GM12865 (cell line): ENCODE measurements around the gene PDCL3.

Source experiments
- DNase-seq: peaks from one replicate; pipeline ENCODE4 v3.0.0; 2010; ENCODE audit warnings: low read depth
- H3K4me3 ChIP-seq: 2 replicates; pipeline ENCODE4 v1.5.1; 2011; ENCODE audit warnings: mild to moderate bottlenecking, low read depth, low read length, control low read depth
- TF ChIP-seq, protein P1 (sequence below): IDR thresholded peaks from 2 replicates; pipeline ENCODE4 v1.5.1; 2011; ENCODE audit warnings: low read length, control low read depth, low read depth, inconsistent platforms; ENCODE audit not compliant: insufficient read depth; ENCODE audit errors: missing control alignments

PDCL3 gene

DNA sequence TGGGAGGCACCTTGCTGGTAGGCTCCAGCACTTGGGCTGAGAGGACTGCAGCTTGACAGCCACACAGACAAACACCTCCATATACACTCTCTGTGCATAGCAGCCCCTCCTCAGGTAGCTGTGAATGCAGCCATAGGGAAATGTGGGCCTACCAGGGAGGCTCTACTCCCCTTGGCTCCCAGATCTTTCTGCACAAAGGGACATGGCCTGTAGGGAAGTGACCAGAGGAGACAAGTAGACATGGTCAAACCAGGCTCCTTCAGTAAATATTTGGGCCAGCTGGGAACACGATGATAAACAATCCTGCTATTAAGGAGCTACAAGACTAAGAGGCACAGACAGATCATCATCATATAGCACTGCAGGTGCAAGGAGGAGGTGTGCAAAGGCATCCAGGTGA lies 35.9 kb upstream of the PDCL3 start:
- TF ChIP-seq, protein P1, sequence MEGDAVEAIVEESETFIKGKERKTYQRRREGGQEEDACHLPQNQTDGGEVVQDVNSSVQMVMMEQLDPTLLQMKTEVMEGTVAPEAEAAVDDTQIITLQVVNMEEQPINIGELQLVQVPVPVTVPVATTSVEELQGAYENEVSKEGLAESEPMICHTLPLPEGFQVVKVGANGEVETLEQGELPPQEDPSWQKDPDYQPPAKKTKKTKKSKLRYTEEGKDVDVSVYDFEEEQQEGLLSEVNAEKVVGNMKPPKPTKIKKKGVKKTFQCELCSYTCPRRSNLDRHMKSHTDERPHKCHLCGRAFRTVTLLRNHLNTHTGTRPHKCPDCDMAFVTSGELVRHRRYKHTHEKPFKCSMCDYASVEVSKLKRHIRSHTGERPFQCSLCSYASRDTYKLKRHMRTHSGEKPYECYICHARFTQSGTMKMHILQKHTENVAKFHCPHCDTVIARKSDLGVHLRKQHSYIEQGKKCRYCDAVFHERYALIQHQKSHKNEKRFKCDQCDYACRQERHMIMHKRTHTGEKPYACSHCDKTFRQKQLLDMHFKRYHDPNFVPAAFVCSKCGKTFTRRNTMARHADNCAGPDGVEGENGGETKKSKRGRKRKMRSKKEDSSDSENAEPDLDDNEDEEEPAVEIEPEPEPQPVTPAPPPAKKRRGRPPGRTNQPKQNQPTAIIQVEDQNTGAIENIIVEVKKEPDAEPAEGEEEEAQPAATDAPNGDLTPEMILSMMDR, result no peak
- no peak overlapping the region for H3K4me3 ChIP-seq
- no peak for DNase-seq

DNA sequence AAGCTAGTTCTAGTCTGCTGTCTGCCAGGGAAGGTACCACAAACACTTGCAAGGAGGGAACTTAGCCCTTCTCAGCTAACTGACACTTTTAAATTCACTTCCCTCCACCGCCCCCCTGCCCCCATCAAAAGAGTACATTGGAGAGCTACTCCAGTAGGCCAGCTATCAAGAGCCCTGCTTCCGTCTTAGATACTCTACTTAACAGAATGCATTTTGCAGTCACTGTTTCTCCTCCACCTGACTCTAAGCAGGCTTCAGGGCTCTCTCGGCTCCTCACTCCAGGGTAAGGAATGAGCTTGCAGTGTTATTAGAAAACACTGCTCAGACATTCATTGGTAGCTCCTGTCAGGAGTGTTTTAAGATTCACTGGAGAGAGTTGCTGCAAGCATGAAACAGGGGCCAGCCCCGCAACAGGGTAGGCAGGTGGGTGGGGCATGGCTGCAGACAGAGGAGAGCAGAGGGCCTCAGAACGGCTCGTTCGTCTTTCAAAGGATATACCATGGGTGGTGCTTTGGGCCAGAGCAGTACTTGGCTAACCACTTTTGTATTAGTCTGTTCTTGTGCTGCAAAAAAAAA lies 35.3 kb upstream of the PDCL3 start:
- no peak for DNase-seq
- TF ChIP-seq, protein P1, result no peak
- no peak overlapping the region for H3K4me3 ChIP-seq

DNA sequence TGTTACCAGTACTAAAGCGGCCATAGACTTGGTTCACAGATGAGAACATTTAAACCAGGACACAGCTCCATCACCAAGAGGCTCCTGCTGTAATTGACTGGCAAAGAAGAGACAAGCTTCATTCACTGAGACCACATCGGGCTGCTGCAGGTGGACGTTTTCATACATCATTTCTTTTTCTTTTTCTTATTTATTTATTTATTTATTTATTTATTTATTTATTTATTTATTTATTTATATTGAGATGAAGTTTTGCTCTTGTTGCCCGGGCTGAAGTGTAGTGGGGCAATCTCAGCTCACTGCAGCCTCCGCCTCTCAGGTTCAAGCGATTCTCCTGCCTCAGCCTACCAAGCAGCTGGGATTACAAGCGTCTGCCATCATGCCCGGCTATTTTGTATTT lies 33.6 kb upstream of the PDCL3 start:
- H3K4me3 ChIP-seq, result no peak overlapping the region
- DNase-seq, result no peak
- TF ChIP-seq, protein P1, result no peak

DNA sequence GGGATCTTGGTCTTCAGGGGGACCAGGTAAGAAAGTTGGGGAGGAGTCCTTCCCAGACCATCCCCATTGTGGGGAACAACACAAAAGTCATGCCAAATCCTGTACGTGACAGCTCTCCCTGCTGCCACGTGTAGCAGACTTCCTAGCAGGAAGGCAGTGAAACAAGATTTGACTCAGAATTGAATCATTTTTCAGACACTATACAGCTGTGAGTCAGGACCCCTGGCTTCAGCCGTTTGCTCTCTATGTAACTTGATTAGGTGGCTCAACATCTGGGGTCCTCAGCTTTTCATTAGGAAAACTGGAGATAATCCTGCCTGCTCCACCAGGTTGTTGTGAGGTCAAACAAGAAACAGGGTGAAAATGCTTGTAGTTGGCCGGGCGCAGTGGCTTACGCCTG lies 32.9 kb upstream of the PDCL3 start:
- no peak for DNase-seq
- TF ChIP-seq, protein P1, result no peak
- H3K4me3 ChIP-seq, result no peak overlapping the region

DNA sequence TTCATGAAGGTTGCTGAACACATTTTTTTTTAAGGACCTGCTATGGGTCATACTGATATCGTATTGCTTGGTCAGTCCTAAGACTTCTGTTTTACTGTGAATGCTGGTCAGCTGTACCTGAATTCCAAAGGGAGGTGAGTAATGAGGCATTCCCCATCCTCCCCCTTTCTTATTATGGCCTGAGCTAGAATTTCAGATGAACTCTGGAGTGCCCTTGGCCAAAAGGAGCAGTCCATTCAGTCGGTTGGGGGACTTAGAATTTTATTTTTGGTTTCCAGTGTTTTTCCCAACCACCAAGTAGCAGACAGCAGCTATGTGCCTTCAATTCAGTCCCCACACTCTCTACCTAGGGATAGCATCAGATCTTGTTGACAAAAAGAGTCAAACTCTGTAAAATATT lies 26.9 kb upstream of the PDCL3 start:
- DNase-seq, result no peak
- no peak overlapping the region for H3K4me3 ChIP-seq
- TF ChIP-seq, protein P1, result no peak

DNA sequence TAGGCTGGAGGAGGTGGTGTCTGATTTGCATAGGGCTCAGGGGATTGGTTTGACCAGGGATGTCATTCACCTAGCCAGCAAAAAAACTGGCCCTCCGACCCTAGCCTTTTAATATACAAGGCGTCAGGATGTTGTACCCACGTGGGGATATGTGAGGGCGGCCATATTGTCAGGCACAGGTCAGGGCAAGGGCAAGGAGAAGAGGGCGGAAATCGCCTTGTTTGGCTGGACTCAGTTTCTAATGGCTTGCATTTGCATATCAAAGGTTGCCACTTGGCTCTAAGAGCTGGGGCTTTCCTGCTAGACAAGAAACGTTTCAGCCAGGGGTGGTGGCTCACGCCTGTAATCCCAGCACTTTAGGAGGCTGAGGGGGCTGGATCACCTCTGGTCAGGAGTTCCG lies 24.9 kb upstream of the PDCL3 start:
- TF ChIP-seq, protein P1, result no peak
- no peak overlapping the region for H3K4me3 ChIP-seq
- no peak for DNase-seq

DNA sequence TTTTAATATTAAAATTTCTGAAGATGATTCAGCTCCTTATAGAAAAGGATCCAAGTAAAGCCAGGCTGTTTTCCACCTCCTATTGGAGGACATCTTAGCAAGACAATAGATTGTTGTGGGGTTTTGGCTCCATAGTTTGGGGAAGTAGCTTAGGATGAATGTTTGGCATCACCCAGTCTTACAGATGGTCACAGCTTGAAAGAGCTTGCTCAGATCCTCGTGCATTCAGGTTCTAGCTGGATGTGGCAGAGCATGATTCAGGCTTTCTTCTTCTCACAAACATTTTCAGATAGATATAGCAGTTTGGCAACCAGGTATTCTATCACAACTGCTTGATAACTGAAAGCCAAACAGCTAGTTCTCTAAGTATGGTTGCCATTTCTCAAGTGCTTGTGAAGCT lies 23.6 kb upstream of the PDCL3 start:
- TF ChIP-seq, protein P1, result no peak
- H3K4me3 ChIP-seq, result no peak overlapping the region
- no peak for DNase-seq
